DOHH2 (cell line): Measurements from ENCODE around the gene ZPLD1.

ENCODE experiments used
- H3F3A ChIP-seq: fragments of 200-600 bp; sonication (generic), shearing (Covaris generic); 2 replicates; pipeline ENCODE4 v1.6.0; 2016; ENCODE audit warnings: antibody characterized with exemption, mild to moderate bottlenecking; ENCODE audit not compliant: control insufficient read depth, insufficient read depth
- H3K27ac ChIP-seq: fragments of 200-600 bp; sonication (generic); 2 replicates; pipeline ENCODE4 v1.5.1; 2014; ENCODE audit warnings: low read depth, mild to moderate bottlenecking, low read length, moderate library complexity
- H3K27me3 ChIP-seq: fragments of 200-600 bp; sonication (generic); 2 replicates; pipeline ENCODE4 v1.6.1; 2014; ENCODE audit warnings: mild to moderate bottlenecking, low read length, mixed read lengths; ENCODE audit not compliant: control insufficient read depth
- H3K36me3 ChIP-seq: fragments of 200-600 bp; sonication (generic); 2 replicates; pipeline ENCODE4 v1.6.1; 2014; ENCODE audit warnings: mild to moderate bottlenecking, low read length, moderate library complexity, mixed read lengths; ENCODE audit not compliant: control insufficient read depth
- H3K4me1 ChIP-seq: fragments of 200-600 bp; sonication (generic); 2 replicates; pipeline ENCODE4 v1.6.1; 2014; ENCODE audit warnings: mild to moderate bottlenecking, low read length, mixed read lengths; ENCODE audit not compliant: control insufficient read depth
- H3K4me2 ChIP-seq: fragments of 200-600 bp; sonication (generic); 2 replicates; pipeline ENCODE4 v1.6.0; 2014; ENCODE audit warnings: mild to moderate bottlenecking, low read length, moderate library complexity
- H3K4me3 ChIP-seq: fragments of 200-600 bp; sonication (generic); 2 replicates; pipeline ENCODE4 v1.5.1; 2014; ENCODE audit warnings: mild to moderate bottlenecking, low read length, mixed read lengths
- H3K79me2 ChIP-seq: fragments of 200-600 bp; sonication (generic); 2 replicates; pipeline ENCODE4 v1.6.1; 2014; ENCODE audit warnings: mild to moderate bottlenecking, low read length, mixed read lengths; ENCODE audit not compliant: control insufficient read depth
- H3K9me2 ChIP-seq: fragments of 200-600 bp; sonication (generic); replicated peaks from 2 replicates; pipeline ENCODE4 v1.6.1; 2014; ENCODE audit warnings: mild to moderate bottlenecking, low read length, mixed read lengths; ENCODE audit not compliant: control insufficient read depth
- H3K9me3 ChIP-seq: fragments of 200-600 bp; sonication (generic); 2 replicates; pipeline ENCODE4 v1.6.1; 2014; ENCODE audit warnings: antibody characterized with exemption, low read length, mixed read lengths; ENCODE audit not compliant: control insufficient read depth, insufficient read depth
- H4K20me1 ChIP-seq: fragments of 200-600 bp; sonication (generic); 2 replicates; pipeline ENCODE4 v1.6.0; 2014; ENCODE audit warnings: low read depth, mild to moderate bottlenecking, antibody characterized with exemption, low read length, moderate library complexity; ENCODE audit not compliant: control insufficient read depth, insufficient read depth
- EZH2phosphoT487 ChIP-seq: fragments of 200-600 bp; sonication (generic); IDR thresholded peaks from 2 replicates; pipeline ENCODE4 v1.6.1; 2017; ENCODE audit warnings: borderline replicate concordance, mild to moderate bottlenecking, antibody characterized with exemption, low read length, moderate library complexity, mixed read lengths
- TF ChIP-seq, protein P1 (sequence below): fragments of 200-600 bp; sonication (generic); IDR thresholded peaks from one replicate; pipeline ENCODE4 v1.5.1; 2014; ENCODE audit warnings: antibody characterized with exemption, mild to moderate bottlenecking, low read depth, low read length; ENCODE audit not compliant: poor library complexity, severe bottlenecking

Gene ZPLD1

GRCh38 chr3:102391491-102391890 is 43.3 kb upstream of the ZPLD1 start:
- TF ChIP-seq EZH2phosphoT487, result no peak
- TF ChIP-seq, protein P1, sequence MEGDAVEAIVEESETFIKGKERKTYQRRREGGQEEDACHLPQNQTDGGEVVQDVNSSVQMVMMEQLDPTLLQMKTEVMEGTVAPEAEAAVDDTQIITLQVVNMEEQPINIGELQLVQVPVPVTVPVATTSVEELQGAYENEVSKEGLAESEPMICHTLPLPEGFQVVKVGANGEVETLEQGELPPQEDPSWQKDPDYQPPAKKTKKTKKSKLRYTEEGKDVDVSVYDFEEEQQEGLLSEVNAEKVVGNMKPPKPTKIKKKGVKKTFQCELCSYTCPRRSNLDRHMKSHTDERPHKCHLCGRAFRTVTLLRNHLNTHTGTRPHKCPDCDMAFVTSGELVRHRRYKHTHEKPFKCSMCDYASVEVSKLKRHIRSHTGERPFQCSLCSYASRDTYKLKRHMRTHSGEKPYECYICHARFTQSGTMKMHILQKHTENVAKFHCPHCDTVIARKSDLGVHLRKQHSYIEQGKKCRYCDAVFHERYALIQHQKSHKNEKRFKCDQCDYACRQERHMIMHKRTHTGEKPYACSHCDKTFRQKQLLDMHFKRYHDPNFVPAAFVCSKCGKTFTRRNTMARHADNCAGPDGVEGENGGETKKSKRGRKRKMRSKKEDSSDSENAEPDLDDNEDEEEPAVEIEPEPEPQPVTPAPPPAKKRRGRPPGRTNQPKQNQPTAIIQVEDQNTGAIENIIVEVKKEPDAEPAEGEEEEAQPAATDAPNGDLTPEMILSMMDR, result no peak
- no peaks in the 10 kb centered on the region for H3K79me2 ChIP-seq
- no peaks in the 10 kb centered on the region for H3K36me3 ChIP-seq
- H3K4me1 ChIP-seq, result no peaks in the 10 kb centered on the region
- H3K9me2 ChIP-seq, result no peaks in the 10 kb centered on the region
- no peak overlapping the region for H3K27ac ChIP-seq
- H3K4me3 ChIP-seq, result no peak overlapping the region
- no peaks in the 10 kb centered on the region for H3F3A ChIP-seq
- H3K4me2 ChIP-seq, result no peak overlapping the region
- no peaks in the 10 kb centered on the region for H4K20me1 ChIP-seq
- no peaks in the 10 kb centered on the region for H3K27me3 ChIP-seq
- no peaks in the 10 kb centered on the region for H3K9me3 ChIP-seq

GRCh38 chr3:102394517-102394916 is 40.3 kb upstream of the ZPLD1 start:
- no peak overlapping the region for H3K4me3 ChIP-seq
- no peaks in the 10 kb centered on the region for H4K20me1 ChIP-seq
- H3K27me3 ChIP-seq, result no peaks in the 10 kb centered on the region
- no peak overlapping the region for H3K4me2 ChIP-seq
- TF ChIP-seq, protein P1, result no peak
- no peak for TF ChIP-seq EZH2phosphoT487
- H3K36me3 ChIP-seq, result no peaks in the 10 kb centered on the region
- H3K27ac ChIP-seq, result no peak overlapping the region
- H3K9me2 ChIP-seq, result no peaks in the 10 kb centered on the region
- H3K9me3 ChIP-seq, result no peaks in the 10 kb centered on the region
- no peaks in the 10 kb centered on the region for H3K4me1 ChIP-seq
- no peaks in the 10 kb centered on the region for H3K79me2 ChIP-seq
- H3F3A ChIP-seq, result no peaks in the 10 kb centered on the region

- H3K36me3 ChIP-seq, result no peaks in the 10 kb centered on the region
- H3K9me2 ChIP-seq, result no peaks in the 10 kb centered on the region
- H3K4me1 ChIP-seq, result no peaks in the 10 kb centered on the region
- TF ChIP-seq, protein P1, result no peak
- no peak for TF ChIP-seq EZH2phosphoT487
- no peak overlapping the region for H3K4me3 ChIP-seq
- H4K20me1 ChIP-seq, result no peaks in the 10 kb centered on the region
- H3K27me3 ChIP-seq, result no peaks in the 10 kb centered on the region
- H3K79me2 ChIP-seq, result no peaks in the 10 kb centered on the region
- H3F3A ChIP-seq, result no peaks in the 10 kb centered on the region
- H3K27ac ChIP-seq, result no peak overlapping the region
- no peaks in the 10 kb centered on the region for H3K9me3 ChIP-seq
- H3K4me2 ChIP-seq, result no peak overlapping the region
Measured at GRCh38 chr3:102398176-102398575, 36.6 kb upstream of the ZPLD1 start.

DNA sequence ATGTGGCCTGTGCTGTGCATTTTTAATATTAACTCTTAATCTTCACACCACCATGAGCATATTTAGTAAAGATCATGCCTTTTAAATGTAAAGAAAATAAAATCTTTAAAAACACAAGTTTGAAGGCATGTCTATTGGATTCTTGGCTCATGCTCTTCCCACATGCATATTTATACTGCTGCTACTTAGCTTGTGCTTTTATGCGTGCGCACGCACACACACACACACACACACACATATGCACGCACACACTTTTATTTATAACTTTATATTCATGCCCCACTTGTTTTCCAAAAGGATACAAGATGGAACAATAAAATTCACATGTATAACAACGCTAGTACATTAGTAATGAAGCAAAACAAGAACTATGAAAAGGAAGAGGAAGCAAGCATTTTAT is 36.1 kb upstream of the ZPLD1 start:
- Histone ChIP-seq H3K4me3 (no peak overlapping the region), H3F3A (no peaks in the 10 kb centered on the region), H3K4me1 (no peaks in the 10 kb centered on the region), H3K9me2 (no peaks in the 10 kb centered on the region), H4K20me1 (no peaks in the 10 kb centered on the region), H3K36me3 (no peaks in the 10 kb centered on the region), H3K79me2 (no peaks in the 10 kb centered on the region), H3K27me3 (no peaks in the 10 kb centered on the region), H3K27ac (no peak overlapping the region), H3K4me2 (no peak overlapping the region), H3K9me3 (no peaks in the 10 kb centered on the region)
- TF ChIP-seq EZH2phosphoT487, result no peak
- TF ChIP-seq, protein P1, result no peak
